ENCODE measurements around the gene HSF2BP.
A peak's percentile ranks its signal among the peaks of the same experiment; 100 is the strongest.
"Not testable (repeated sequence)": the region's sequence is repeated elsewhere in the genome, so short reads cannot be mapped to it uniquely, and the experiment has no call there.

HSF2BP gene

GRCh38 chr21:43659136-43660000 is at the start of gene HSF2BP, which contains the start of gene RRP1B:
HSF2BP (minus strand) TSS chr21:43659488; CDS start chr21:43658096, 1,392 bp downstream.
RRP1B (plus strand) TSS chr21:43659560; CDS start chr21:43659665, 105 bp downstream.
- Mint-ChIP-seq H3K4me3 (peak within 1 kb of the TSS; percentile 96), H3K4me1 (ENCODE audit: low read depth) (peaks cover 61% of the 10 kb centered on the region), H3K9me3 (no peaks in the 10 kb centered on the region), H3K27me3 (peaks cover 3% of the 10 kb centered on the region), H3K36me3 (ENCODE audit: low read depth) (peaks cover 48% of the 10 kb centered on the region), H3K27ac (peak within 1 kb of the TSS; percentile 91)
- intact Hi-C loops (cut with micrococcal nuclease) = no loop called here

- intact Hi-C loops (cut with micrococcal nuclease) = no loop called here
- Mint-ChIP-seq H3K9me3 (no peaks in the 10 kb centered on the region), H3K36me3 (ENCODE audit: low read depth) (peaks cover 16% of the 10 kb centered on the region), H3K4me3 (no peak overlapping the region), H3K27me3 (peaks cover 4% of the 10 kb centered on the region), H3K4me1 (ENCODE audit: low read depth) (peaks cover 28% of the 10 kb centered on the region), H3K27ac (no peak overlapping the region)
Observed at GRCh38 chr21:43708745-43709381, 49.6 kb upstream of the HSF2BP start.

GRCh38 chr21:43707462-43707861 is 48.2 kb upstream of the HSF2BP start:
- no peak overlapping the region for H3K4me3 Mint-ChIP-seq
- no peak overlapping the region for H3K27ac Mint-ChIP-seq

GRCh38 chr21:43703035-43703880 is 44.0 kb upstream of the HSF2BP start:
- Mint-ChIP-seq H3K27ac (peak overlapping the region; percentile 48), H3K27me3 (peaks cover 7% of the 10 kb centered on the region), H3K9me3 (no peaks in the 10 kb centered on the region), H3K36me3 (ENCODE audit: low read depth) (peaks cover 57% of the 10 kb centered on the region), H3K4me3 (peak overlapping the region; percentile 33), H3K4me1 (ENCODE audit: low read depth) (peaks cover 42% of the 10 kb centered on the region)
- intact Hi-C loops (cut with micrococcal nuclease) = no loop called here

More at GRCh38 chr21:43707462-43707861, 48.2 kb upstream of the HSF2BP start:
- Mint-ChIP-seq H3K27me3 (peaks cover 6% of the 10 kb centered on the region), H3K4me1 (ENCODE audit: low read depth) (peaks cover 35% of the 10 kb centered on the region), H3K9me3 (no peaks in the 10 kb centered on the region), H3K36me3 (ENCODE audit: low read depth) (peaks cover 28% of the 10 kb centered on the region)
- intact Hi-C loops (cut with micrococcal nuclease) = no loop called here

- H3K4me3 Mint-ChIP-seq = peak overlapping the region; percentile 33
- peaks cover 60% of the 10 kb centered on the region for H3K36me3 Mint-ChIP-seq (ENCODE audit: low read depth)
- intact Hi-C loops (cut with micrococcal nuclease) = no loop called here
- H3K27me3 Mint-ChIP-seq = peaks cover 7% of the 10 kb centered on the region
- peak overlapping the region; percentile 48 for H3K27ac Mint-ChIP-seq
- H3K9me3 Mint-ChIP-seq = no peaks in the 10 kb centered on the region
- peaks cover 42% of the 10 kb centered on the region for H3K4me1 Mint-ChIP-seq (ENCODE audit: low read depth)
Observed at GRCh38 chr21:43702785-43703034, 43.4 kb upstream of the HSF2BP start.

GRCh38 chr21:43701936-43702784 is 42.9 kb upstream of the HSF2BP start:
- H3K9me3 Mint-ChIP-seq = no peaks in the 10 kb centered on the region
- peaks cover 66% of the 10 kb centered on the region for H3K36me3 Mint-ChIP-seq (ENCODE audit: low read depth)
- intact Hi-C loops (cut with micrococcal nuclease) = no loop called here
- H3K27me3 Mint-ChIP-seq = peaks cover 7% of the 10 kb centered on the region
- H3K27ac Mint-ChIP-seq = peak overlapping the region; percentile 48
- H3K4me1 Mint-ChIP-seq (ENCODE audit: low read depth) = peaks cover 42% of the 10 kb centered on the region
- no peak overlapping the region for H3K4me3 Mint-ChIP-seq

GRCh38 chr21:43699933-43700599 is 40.8 kb upstream of the HSF2BP start:
- peaks cover 59% of the 10 kb centered on the region for H3K4me1 Mint-ChIP-seq (ENCODE audit: low read depth)
- intact Hi-C loops (cut with micrococcal nuclease) = no loop called here
- no peak overlapping the region for H3K27ac Mint-ChIP-seq

GRCh38 chr21:43699492-43699777 is 40.1 kb upstream of the HSF2BP start:
- intact Hi-C loops (cut with micrococcal nuclease); H3K9me3 Mint-ChIP-seq; H3K4me3 Mint-ChIP-seq; H3K27me3 Mint-ChIP-seq; H3K27ac Mint-ChIP-seq: not testable (repeated sequence)
- Mint-ChIP-seq H3K4me1 (ENCODE audit: low read depth) (peaks cover 63% of the 10 kb centered on the region), H3K36me3 (ENCODE audit: low read depth) (peaks cover 93% of the 10 kb centered on the region)

More at GRCh38 chr21:43699933-43700599, 40.8 kb upstream of the HSF2BP start:
- H3K9me3 Mint-ChIP-seq = no peaks in the 10 kb centered on the region
- peaks cover 87% of the 10 kb centered on the region for H3K36me3 Mint-ChIP-seq (ENCODE audit: low read depth)
- no peak overlapping the region for H3K4me3 Mint-ChIP-seq
- peaks cover 5% of the 10 kb centered on the region for H3K27me3 Mint-ChIP-seq

- no peaks in the 10 kb centered on the region for H3K9me3 Mint-ChIP-seq
- peaks cover 100% of the 10 kb centered on the region for H3K36me3 Mint-ChIP-seq (ENCODE audit: low read depth)
- H3K4me1 Mint-ChIP-seq (ENCODE audit: low read depth) = peaks cover 71% of the 10 kb centered on the region
- no peak overlapping the region for H3K4me3 Mint-ChIP-seq
- no peak overlapping the region for H3K27ac Mint-ChIP-seq
- H3K27me3 Mint-ChIP-seq = peaks cover 5% of the 10 kb centered on the region
- intact Hi-C loops (cut with micrococcal nuclease) = no loop called here
Observed at GRCh38 chr21:43697758-43698643, 38.7 kb upstream of the HSF2BP start.

- Mint-ChIP-seq H3K36me3 (ENCODE audit: low read depth) (peaks cover 100% of the 10 kb centered on the region), H3K9me3 (no peaks in the 10 kb centered on the region), H3K27ac (no peak overlapping the region), H3K4me1 (ENCODE audit: low read depth) (peaks cover 61% of the 10 kb centered on the region), H3K4me3 (no peak overlapping the region), H3K27me3 (no peaks in the 10 kb centered on the region)
- intact Hi-C loops (cut with micrococcal nuclease) = no loop called here
Observed at GRCh38 chr21:43696214-43696613, 36.9 kb upstream of the HSF2BP start.

- Mint-ChIP-seq H3K9me3 (no peaks in the 10 kb centered on the region), H3K4me3 (peak overlapping the region; percentile 77), H3K27me3 (no peaks in the 10 kb centered on the region), H3K36me3 (ENCODE audit: low read depth) (peaks cover 100% of the 10 kb centered on the region), H3K4me1 (ENCODE audit: low read depth) (peaks cover 65% of the 10 kb centered on the region), H3K27ac (peak overlapping the region; percentile 90)
- intact Hi-C loops (cut with micrococcal nuclease) = no loop called here
Observed at GRCh38 chr21:43694437-43695079, 35.3 kb upstream of the HSF2BP start.

- H3K27me3 Mint-ChIP-seq = no peaks in the 10 kb centered on the region
- H3K9me3 Mint-ChIP-seq = no peaks in the 10 kb centered on the region
- H3K4me3 Mint-ChIP-seq = peak overlapping the region; percentile 77
- H3K36me3 Mint-ChIP-seq (ENCODE audit: low read depth) = peaks cover 100% of the 10 kb centered on the region
- intact Hi-C loops (cut with micrococcal nuclease) = loop anchor here (1.0 kb wide), 1 partner anchor 23 kb away; no protein-coding TSS in a partner anchor
- H3K4me1 Mint-ChIP-seq (ENCODE audit: low read depth) = peaks cover 69% of the 10 kb centered on the region
- peak overlapping the region; percentile 90 for H3K27ac Mint-ChIP-seq
Observed at GRCh38 chr21:43693981-43694380, 34.7 kb upstream of the HSF2BP start.

Measured in dendritic cell treated with granulocyte-macrophage colony-stimulating factor and Interleukin-4, amounts not matched to agents 40 ng/mL and 50 ng/mL, for 4 days (primary cell).